WTC11 (cell line): Measurements from ENCODE around the gene LHX4.

Source experiments
- HMGA2 ChIP-seq: fragments of 250-450 bp; sonication (Bioruptor Pico); IDR thresholded peaks from 2 replicates; pipeline ENCODE4 v1.4.0; 2021; ENCODE audit warnings: mild to moderate bottlenecking, moderate library complexity
- JUN ChIP-seq: sonication (generic); formaldehyde crosslinking; IDR thresholded peaks from 2 replicates; pipeline ENCODE4 v1.8.0; 2023; ENCODE audit warnings: mild to moderate bottlenecking, missing genetic modification reagents
- TF ChIP-seq, protein P1 (sequence below): sonication (generic); formaldehyde crosslinking; IDR thresholded peaks from 2 replicates; pipeline ENCODE4 v1.8.1; 2022; ENCODE audit warnings: mild to moderate bottlenecking, missing genetic modification reagents, moderate library complexity, borderline replicate concordance
- TF ChIP-seq, protein P2 (sequence below): sonication (generic); formaldehyde crosslinking; IDR thresholded peaks from 2 replicates; pipeline ENCODE4 v1.8.1; 2022; ENCODE audit warnings: low read depth, missing genetic modification reagents, borderline replicate concordance
- TF ChIP-seq, protein P3 (sequence below): sonication (generic); formaldehyde crosslinking; IDR thresholded peaks from 2 replicates; pipeline ENCODE4 v1.8.1; 2023; ENCODE audit warnings: mild to moderate bottlenecking, missing genetic modification reagents, moderate library complexity

- TF ChIP-seq, protein P1, sequence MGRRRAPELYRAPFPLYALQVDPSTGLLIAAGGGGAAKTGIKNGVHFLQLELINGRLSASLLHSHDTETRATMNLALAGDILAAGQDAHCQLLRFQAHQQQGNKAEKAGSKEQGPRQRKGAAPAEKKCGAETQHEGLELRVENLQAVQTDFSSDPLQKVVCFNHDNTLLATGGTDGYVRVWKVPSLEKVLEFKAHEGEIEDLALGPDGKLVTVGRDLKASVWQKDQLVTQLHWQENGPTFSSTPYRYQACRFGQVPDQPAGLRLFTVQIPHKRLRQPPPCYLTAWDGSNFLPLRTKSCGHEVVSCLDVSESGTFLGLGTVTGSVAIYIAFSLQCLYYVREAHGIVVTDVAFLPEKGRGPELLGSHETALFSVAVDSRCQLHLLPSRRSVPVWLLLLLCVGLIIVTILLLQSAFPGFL, result no peak
- TF ChIP-seq HMGA2 (CRISPR knock-in tag) (no peak), JUN (no peak)
- TF ChIP-seq, protein P2, sequence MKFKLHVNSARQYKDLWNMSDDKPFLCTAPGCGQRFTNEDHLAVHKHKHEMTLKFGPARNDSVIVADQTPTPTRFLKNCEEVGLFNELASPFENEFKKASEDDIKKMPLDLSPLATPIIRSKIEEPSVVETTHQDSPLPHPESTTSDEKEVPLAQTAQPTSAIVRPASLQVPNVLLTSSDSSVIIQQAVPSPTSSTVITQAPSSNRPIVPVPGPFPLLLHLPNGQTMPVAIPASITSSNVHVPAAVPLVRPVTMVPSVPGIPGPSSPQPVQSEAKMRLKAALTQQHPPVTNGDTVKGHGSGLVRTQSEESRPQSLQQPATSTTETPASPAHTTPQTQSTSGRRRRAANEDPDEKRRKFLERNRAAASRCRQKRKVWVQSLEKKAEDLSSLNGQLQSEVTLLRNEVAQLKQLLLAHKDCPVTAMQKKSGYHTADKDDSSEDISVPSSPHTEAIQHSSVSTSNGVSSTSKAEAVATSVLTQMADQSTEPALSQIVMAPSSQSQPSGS (CRISPR knock-in tag), result no peak
- TF ChIP-seq, protein P3, sequence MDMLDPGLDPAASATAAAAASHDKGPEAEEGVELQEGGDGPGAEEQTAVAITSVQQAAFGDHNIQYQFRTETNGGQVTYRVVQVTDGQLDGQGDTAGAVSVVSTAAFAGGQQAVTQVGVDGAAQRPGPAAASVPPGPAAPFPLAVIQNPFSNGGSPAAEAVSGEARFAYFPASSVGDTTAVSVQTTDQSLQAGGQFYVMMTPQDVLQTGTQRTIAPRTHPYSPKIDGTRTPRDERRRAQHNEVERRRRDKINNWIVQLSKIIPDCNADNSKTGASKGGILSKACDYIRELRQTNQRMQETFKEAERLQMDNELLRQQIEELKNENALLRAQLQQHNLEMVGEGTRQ (CRISPR knock-in tag), result no peak
Measured at GRCh38 chr1:180251526-180252305, 21.7 kb downstream of the LHX4 start.
